Heart left ventricle (tissue), 13 donors: ENCODE data around the gene PRPF18.

Source experiments
- CTCF ChIP-seq, 12 donors: fragments of 200-600 bp; sonication (generic) in 4 of 12; IDR thresholded peaks; one replicate each; pipeline versions ENCODE4 v1.5.0 to v1.8.0; 2018 to 2022; ENCODE audit warnings: antibody characterized with exemption in 12 of 12, mild to moderate bottlenecking in 5 of 12
- POLR2A ChIP-seq, 2 donors: fragments of 450-650 bp; IDR thresholded peaks; one replicate each; pipeline ENCODE4 v1.6.1; 2017; ENCODE audit warnings: antibody characterized with exemption in 2 of 2, mild to moderate bottlenecking in 2 of 2, moderate library complexity in 2 of 2
- donor health status: ischemic (EF 13 %, LVEDD 7.1; RV severe dilation, severe dysfunction).
- donor health status: DM: no; HTN: yes; CAD: no.
- donor health status: DM: no; HTN: no; CAD: no.
- donor health status: ischemic (EF 25% LVEDD 6.9; RV normal size, moderate dysfunction).
- donor health status: ischemic (EF 25% LVEDD 5.7; RV mildly dilated, moderate dysfunction).
- donor health status: ischemic (EF 35%, LVEDD 5.7; RV mildly dilated, moderate dysfunction).
- donor health status: nonischemic (EF 11% LVEDD 7.7; RV severe dilation, severe dysfunction).
- donor health status: DM: yes; HTN: yes; CAD: no.
- donor health status: PGD.
- donor health status: ischemic (EF 29% LVEDD 5.4; RV normal size, mild dysfunction).
- donor health status: nonischemic (EF 23%, LVEDD 6.1; RV moderate dilation, normal function).

- no peak for TF ChIP-seq CTCF (IDR thresholded peaks at IDR 0.05)
- TF ChIP-seq POLR2A (IDR thresholded peaks at IDR 0.05) = no peak
Measured at GRCh38 chr10:13550802-13551201, 36.0 kb upstream of the PRPF18 start.
